Nephron (organoid): Measurements from ENCODE around the gene ILK.

Source experiments
- H3K27ac Mint-ChIP-seq, 3 experiments: 2 replicates each; pipeline ENCODE4 v1.8.0; 2020; ENCODE audit warnings: mixed read lengths in 3 of 3, mild to moderate bottlenecking in 2 of 3, moderate library complexity in 1 of 3
- H3K27me3 Mint-ChIP-seq: 2 replicates; pipeline ENCODE4 v1.8.0; 2021; ENCODE audit warnings: low read depth, mild to moderate bottlenecking, moderate library complexity, mixed read lengths
- H3K36me3 Mint-ChIP-seq: 2 replicates; pipeline ENCODE4 v1.8.0; 2020; ENCODE audit warnings: low read depth, mixed read lengths
- H3K4me1 Mint-ChIP-seq: 2 replicates; pipeline ENCODE4 v1.8.0; 2020; ENCODE audit warnings: mixed read lengths
- H3K4me3 Mint-ChIP-seq, 3 experiments: 2 replicates each; pipeline ENCODE4 v1.8.0; 2020; ENCODE audit warnings: mild to moderate bottlenecking in 3 of 3, mixed read lengths in 3 of 3, moderate library complexity in 2 of 3
- H3K9me3 Mint-ChIP-seq: 2 replicates; pipeline ENCODE4 v1.8.0; 2020; ENCODE audit warnings: mixed read lengths
- TF ChIP-seq, protein P1 (sequence below), 3 experiments: fragments of 200-600 bp; sonication (generic); IDR thresholded peaks; one replicate each; pipeline ENCODE4 v1.5.0; 2021; ENCODE audit warnings: antibody characterized with exemption in 3 of 3; ENCODE audit not compliant: unreplicated experiment in 3 of 3

ILK gene

DNA sequence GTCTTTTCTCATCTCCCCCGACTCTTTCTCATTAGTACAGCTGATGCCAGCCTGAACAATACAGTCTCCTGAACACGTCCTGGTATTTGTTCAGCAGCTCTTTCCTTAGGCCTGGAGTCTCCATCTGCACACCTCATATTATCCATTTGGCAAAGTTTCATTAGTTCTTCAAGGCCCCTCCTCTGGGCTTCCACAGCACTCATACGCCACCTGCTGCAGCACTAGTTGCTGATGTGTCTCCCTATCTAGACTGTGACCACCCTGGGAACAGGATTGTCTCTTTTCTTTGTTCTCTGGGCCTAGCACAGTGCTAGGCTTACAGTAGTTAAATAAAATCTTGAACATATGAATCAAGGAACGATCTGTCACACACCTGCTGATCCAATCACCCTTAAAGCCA is 34.9 kb downstream of the ILK start:
- H3K27ac Mint-ChIP-seq, result no peak overlapping the region
- peaks cover 16% of the 10 kb centered on the region for H3K36me3 Mint-ChIP-seq
- peaks cover 6% of the 10 kb centered on the region for H3K4me1 Mint-ChIP-seq
- no peaks in the 10 kb centered on the region for H3K27me3 Mint-ChIP-seq
- TF ChIP-seq, protein P1, sequence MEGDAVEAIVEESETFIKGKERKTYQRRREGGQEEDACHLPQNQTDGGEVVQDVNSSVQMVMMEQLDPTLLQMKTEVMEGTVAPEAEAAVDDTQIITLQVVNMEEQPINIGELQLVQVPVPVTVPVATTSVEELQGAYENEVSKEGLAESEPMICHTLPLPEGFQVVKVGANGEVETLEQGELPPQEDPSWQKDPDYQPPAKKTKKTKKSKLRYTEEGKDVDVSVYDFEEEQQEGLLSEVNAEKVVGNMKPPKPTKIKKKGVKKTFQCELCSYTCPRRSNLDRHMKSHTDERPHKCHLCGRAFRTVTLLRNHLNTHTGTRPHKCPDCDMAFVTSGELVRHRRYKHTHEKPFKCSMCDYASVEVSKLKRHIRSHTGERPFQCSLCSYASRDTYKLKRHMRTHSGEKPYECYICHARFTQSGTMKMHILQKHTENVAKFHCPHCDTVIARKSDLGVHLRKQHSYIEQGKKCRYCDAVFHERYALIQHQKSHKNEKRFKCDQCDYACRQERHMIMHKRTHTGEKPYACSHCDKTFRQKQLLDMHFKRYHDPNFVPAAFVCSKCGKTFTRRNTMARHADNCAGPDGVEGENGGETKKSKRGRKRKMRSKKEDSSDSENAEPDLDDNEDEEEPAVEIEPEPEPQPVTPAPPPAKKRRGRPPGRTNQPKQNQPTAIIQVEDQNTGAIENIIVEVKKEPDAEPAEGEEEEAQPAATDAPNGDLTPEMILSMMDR (IDR thresholded peaks at IDR 0.05; ENCODE audit: unreplicated experiment in 3 of 3), result no peak
- H3K9me3 Mint-ChIP-seq, result no peaks in the 10 kb centered on the region
- no peak overlapping the region for H3K4me3 Mint-ChIP-seq

DNA sequence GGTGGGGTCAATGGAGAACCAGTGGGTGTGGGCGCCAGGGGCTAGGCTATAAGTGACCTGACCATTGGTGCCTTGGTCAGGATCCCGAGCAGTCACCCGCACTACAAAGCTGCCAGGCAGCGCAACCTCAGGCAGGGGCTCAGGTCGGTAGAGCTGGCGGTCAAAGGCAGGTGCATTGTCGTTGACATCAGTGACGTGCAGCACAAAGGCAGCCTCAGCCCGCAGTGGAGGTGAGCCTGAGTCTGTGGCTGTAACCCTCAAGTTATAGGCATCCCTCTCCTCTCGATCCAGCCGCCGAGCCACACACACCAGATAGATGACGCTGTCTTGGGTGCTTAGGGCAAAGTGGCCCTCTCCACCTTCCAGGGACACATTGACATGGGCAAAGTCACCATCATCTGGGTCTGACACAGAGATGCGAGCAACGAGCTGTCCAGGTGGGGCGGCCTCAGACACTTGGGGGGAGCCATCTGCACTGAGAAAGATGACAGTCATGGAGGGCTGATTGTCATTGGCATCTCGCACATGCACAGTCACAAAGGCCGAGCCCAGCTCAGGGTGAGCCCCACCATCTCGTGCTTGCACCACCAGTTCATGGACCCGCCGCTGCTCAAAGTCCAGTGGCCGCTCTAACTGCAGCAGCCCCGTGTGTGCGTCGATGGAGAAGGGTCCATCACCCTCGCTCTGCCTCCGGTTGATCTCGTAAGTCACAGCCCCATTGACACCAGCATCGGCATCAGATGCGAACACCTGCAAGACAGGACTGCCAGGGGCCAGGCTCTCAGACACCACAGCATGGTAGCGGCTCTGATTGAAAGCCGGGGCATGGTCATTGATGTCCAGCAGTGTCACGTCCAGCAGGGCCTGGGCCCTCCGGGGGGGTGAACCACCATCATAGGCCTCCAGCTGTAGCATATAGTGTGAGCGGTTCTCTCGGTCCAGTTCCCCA is 36.7 kb downstream of the ILK start:
- Mint-ChIP-seq H3K4me1 (peaks cover 6% of the 10 kb centered on the region), H3K4me3 (no peak overlapping the region), H3K9me3 (no peaks in the 10 kb centered on the region), H3K27me3 (no peaks in the 10 kb centered on the region), H3K27ac (no peak overlapping the region), H3K36me3 (peaks cover 13% of the 10 kb centered on the region)
- TF ChIP-seq, protein P1 (IDR thresholded peaks at IDR 0.05; ENCODE audit: unreplicated experiment in 3 of 3), result no peak

DNA sequence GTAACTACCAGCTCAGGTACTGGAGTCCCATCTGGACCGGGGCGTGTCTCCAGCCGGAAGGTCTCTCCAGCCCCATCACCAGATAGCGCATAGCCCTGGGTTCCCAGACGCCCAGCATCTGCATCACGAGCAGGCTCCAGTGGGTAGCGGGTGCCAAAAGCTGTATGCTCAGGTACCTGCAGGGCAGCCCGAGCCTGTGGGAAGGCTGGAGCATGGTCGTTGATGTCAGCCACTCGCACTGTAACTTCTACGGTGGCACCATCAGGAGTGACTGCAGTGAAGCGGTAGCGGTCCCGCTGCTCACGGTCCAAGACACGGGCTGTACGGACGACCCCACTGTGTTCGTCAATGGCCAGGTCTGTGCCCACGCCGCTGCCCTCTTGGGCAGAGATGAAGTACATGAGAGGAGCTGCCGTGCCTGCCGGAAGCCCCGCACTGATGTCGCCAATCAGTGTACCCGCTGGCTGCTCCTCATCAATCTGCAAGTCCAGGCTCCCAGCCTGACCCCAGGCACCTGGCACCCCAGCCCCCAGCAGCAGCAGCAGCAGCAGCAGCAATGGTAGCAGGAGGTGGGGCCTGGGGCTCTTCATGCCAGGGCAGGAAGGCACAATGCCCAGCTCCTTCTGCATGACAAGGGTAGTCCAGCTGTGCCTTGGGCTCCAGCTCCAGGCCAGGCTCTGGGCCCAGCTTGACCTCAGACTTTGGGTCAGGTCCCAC is 37.6 kb downstream of the ILK start:
- no peaks in the 10 kb centered on the region for H3K9me3 Mint-ChIP-seq
- no peak overlapping the region for H3K4me3 Mint-ChIP-seq
- H3K4me1 Mint-ChIP-seq, result peaks cover 6% of the 10 kb centered on the region
- peaks cover 17% of the 10 kb centered on the region for H3K36me3 Mint-ChIP-seq
- H3K27me3 Mint-ChIP-seq, result no peaks in the 10 kb centered on the region
- TF ChIP-seq, protein P1 (IDR thresholded peaks at IDR 0.05; ENCODE audit: unreplicated experiment in 3 of 3), result no peak
- H3K27ac Mint-ChIP-seq, result no peak overlapping the region

DNA sequence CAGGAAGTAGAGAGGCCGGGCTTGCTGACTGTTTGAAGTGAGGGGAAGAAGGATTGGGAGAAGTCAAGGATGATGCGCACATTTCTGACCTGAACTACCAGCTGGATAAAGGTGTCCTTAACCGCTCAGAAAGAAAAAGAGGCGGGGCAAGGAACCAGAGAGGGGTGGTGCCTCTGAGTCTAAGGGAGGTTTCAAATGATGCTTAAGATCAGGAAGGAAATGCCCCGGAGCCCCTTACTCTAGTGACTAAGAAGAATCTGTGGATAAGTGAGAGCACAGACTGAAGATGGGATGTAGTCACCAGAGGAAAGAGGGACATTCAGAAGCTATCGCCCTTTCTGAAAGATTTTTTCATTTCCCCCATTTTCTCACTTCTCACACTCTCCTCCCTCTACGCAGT is 39.4 kb downstream of the ILK start:
- Mint-ChIP-seq H3K36me3 (peaks cover 17% of the 10 kb centered on the region), H3K4me1 (peaks cover 6% of the 10 kb centered on the region), H3K4me3 (no peak overlapping the region), H3K9me3 (no peaks in the 10 kb centered on the region), H3K27ac (no peak overlapping the region), H3K27me3 (no peaks in the 10 kb centered on the region)
- TF ChIP-seq, protein P1 (IDR thresholded peaks at IDR 0.05; ENCODE audit: unreplicated experiment in 3 of 3), result no peak

DNA sequence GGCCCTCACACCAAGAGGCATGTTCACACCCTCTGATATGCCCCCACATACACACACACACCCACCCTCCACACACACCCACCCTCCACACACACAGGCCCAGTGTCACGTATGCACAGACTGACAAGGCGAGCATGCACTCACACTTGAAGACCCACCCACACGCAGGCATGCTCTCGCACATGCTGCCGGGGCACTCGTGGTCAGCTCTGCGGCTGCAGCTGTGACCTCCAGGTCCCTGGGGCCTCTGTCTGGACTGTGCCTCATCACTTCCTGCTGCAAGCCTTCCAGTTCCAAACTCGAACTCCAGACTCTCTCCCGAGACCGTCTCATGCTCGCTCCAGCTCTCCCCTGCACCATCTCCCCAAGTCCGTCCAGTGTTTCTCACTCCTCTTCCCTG is 42.5 kb downstream of the ILK start:
- H3K27ac Mint-ChIP-seq, result no peak overlapping the region
- peaks cover 10% of the 10 kb centered on the region for H3K36me3 Mint-ChIP-seq
- H3K27me3 Mint-ChIP-seq, result no peaks in the 10 kb centered on the region
- no peaks in the 10 kb centered on the region for H3K4me1 Mint-ChIP-seq
- no peaks in the 10 kb centered on the region for H3K9me3 Mint-ChIP-seq
- H3K4me3 Mint-ChIP-seq, result no peak overlapping the region
- TF ChIP-seq, protein P1 (IDR thresholded peaks at IDR 0.05; ENCODE audit: unreplicated experiment in 3 of 3), result no peak
